ENCODE results near the gene NTSR1.

Gene NTSR1

DNA sequence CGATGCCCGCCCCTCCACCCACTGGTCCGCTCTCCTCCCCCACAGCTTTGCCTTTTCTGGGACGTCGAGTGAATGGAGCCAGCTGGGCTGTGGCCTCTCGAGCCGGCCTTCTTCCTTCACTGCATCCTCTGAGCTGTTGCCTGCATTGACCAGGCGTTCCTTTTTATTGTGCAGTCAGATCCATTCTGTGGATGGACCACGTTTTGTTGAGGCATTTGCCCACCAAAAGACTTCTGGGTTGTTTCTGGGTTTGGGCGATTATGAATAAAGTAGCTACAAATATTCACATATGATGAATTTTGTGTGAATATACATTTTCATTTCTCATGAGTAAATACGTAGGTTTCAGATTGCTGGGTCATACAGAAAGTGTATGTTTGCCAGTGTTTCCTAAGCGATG, 9.9 kb downstream of the NTSR1 start:
- no peak overlapping the region for H3K4me3 ChIP-seq (ENCODE audit: low read depth, low read length)
- TF ChIP-seq, protein P1, sequence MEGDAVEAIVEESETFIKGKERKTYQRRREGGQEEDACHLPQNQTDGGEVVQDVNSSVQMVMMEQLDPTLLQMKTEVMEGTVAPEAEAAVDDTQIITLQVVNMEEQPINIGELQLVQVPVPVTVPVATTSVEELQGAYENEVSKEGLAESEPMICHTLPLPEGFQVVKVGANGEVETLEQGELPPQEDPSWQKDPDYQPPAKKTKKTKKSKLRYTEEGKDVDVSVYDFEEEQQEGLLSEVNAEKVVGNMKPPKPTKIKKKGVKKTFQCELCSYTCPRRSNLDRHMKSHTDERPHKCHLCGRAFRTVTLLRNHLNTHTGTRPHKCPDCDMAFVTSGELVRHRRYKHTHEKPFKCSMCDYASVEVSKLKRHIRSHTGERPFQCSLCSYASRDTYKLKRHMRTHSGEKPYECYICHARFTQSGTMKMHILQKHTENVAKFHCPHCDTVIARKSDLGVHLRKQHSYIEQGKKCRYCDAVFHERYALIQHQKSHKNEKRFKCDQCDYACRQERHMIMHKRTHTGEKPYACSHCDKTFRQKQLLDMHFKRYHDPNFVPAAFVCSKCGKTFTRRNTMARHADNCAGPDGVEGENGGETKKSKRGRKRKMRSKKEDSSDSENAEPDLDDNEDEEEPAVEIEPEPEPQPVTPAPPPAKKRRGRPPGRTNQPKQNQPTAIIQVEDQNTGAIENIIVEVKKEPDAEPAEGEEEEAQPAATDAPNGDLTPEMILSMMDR (IDR thresholded peaks at IDR 0.05; ENCODE audit: borderline replicate concordance, insufficient read depth, low read depth, low read length), result no peak

DNA sequence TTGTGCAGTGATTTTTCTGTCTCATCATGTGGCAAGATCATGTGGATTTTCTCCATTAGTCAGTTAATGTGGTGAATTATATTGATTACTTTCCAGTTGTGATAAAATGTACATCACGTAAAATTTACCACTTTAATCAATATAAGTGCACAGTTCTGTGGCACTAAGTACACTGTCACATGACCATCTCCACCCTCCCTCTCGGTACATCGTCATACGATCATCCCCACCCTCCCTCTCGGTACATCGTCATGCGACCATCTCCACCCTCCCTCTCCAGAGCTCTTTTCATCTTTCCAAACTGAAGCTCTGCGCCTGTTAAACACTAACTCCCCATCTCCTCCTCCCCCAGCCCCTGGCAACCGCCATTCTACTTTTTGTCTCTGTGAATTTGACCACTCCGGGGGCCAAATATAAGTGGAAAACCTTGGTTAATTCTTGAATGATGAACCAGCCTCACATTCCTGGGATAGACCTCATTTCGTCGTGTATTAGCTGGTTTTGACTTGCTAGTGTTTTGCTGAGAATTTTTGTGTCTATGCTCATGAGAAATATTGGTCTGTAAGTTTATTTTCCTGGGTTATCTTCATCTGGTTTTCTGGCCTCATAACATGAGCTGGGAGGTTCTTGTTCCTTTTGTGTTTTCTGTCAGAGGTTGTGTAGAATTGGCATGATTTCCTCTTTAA, 10.8 kb downstream of the NTSR1 start:
- H3K4me3 ChIP-seq (ENCODE audit: low read depth, low read length), result no peak overlapping the region
- TF ChIP-seq, protein P1 (IDR thresholded peaks at IDR 0.05; ENCODE audit: borderline replicate concordance, insufficient read depth, low read depth, low read length), result no peak

DNA sequence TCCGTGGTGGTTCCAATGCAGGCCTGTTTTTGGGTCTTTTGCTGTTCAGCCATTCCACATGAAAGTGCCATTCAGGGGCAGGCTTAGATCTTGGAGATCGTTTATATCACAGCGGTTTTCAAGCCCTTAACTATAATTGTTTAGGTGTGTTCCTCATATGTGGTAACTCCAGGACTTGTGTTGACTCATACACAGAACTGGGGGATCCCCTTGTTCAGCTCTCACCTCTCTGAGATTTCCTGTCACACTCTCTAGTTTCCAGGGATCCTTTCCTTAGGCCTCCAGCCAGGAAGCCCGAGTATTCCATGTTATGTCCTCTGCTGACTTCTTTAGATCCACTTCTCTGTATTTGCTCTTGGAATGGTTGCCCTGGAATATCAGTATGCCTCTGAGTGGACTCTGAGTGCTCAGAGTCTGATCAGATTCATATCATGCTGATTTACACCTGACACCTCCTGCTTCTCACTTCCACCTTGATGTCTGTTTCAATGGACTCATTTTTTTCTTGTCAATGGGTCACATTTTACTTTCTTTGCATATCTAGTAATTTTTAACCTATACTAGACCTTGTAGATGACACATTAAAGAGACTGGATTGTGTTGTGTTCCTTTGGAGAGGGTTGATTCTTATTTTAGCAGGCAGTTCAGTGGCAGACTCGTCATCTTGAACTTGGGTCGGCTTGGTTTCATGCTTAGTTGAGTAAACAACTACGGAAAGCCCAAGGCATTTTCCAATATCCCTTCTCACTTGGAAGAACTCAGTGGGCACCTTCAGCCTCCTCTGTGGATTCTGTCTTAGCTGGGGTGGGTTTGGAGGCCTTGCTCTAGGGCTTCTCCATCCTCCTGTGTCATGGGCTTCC, 13.1 kb downstream of the NTSR1 start:
- TF ChIP-seq, protein P1 (IDR thresholded peaks at IDR 0.05; ENCODE audit: borderline replicate concordance, insufficient read depth, low read depth, low read length), result no peak
- H3K4me3 ChIP-seq (ENCODE audit: low read depth, low read length), result no peak overlapping the region

DNA sequence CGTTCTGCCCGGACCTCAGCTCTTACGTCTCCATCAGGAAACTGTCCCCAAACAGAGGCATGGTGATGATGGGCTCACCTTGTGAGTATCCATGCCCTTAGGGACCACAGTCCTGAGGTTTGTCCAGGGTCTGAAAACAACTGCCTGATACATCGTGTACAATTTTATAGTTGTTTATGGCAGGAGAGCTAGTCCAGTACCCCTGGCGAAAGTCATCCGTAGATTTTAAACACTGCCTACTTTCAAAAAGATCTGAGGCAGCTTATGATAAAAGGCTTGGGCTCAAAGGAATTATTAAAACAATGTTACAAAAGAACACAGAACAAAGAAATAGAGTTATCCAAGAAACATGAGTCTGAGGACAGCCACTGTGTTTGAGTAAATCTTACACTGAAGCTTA, 14.0 kb downstream of the NTSR1 start:
- TF ChIP-seq, protein P1 (IDR thresholded peaks at IDR 0.05; ENCODE audit: borderline replicate concordance, insufficient read depth, low read depth, low read length), result no peak
- H3K4me3 ChIP-seq (ENCODE audit: low read depth, low read length), result no peak overlapping the region

DNA sequence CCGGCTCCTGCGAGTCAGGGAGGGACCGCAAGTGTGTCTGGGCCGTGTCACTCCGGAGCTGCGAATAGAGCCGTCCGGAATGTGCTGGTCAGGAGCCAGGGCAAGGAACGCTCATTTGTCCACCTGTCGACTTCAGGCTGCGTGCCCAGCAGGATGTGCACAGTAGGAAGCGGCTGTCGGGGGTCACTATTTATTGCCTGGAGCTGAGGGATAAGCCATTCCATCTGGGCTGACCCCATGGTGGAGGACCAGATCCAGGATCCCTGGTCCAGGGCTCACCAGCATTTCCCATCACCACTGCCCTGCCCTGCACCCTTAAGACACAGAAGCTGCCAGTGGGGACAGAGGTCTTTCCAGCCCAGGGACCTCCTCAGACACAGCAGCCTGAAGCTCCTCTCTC, 14.7 kb downstream of the NTSR1 start:
- no peak overlapping the region for H3K4me3 ChIP-seq (ENCODE audit: low read depth, low read length)
- TF ChIP-seq, protein P1 (IDR thresholded peaks at IDR 0.05; ENCODE audit: borderline replicate concordance, insufficient read depth, low read depth, low read length), result no peak

DNA sequence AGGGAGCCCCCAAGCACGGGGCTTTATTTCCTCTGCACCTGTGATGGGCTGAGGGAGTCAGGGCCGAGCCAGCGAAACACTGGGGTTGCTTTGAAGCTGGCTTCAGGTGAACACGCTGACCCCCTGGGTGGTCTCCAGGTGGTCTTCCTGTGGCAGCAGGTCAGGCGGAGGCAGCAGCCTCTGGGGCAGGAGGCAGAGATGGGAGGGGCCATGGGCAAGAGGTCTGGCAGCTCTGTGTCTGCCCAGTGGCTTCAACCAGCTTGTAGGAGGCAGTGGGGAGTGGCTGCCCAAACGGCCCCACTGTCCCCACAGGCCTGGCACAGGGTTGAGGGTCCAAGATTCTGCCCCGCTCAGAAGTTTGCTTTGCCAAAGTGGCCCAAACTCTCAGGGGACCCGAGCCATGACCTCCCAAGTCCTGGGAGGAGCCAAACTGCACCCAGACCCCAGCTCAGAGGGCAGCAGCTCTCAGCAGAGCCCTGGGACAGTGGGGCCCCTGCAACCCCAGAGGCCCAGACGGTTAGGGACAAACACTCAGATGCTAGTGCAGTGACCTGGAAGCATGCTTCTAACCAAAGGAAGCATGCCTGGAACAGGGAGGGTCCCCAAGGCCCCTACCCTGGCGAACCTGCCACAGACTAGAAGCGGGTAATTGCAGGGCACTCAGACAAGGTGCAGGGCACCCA, 15.3 kb downstream of the NTSR1 start:
- TF ChIP-seq, protein P1 (IDR thresholded peaks at IDR 0.05; ENCODE audit: borderline replicate concordance, insufficient read depth, low read depth, low read length), result no peak
- H3K4me3 ChIP-seq (ENCODE audit: low read depth, low read length), result no peak overlapping the region
